ENCODE data around the gene GSG1. TPM values are rescaled to one million over a fixed set of nuclear protein-coding genes. Genes with fewer than 3 reads are reported as not detected.
A peak's percentile ranks its signal among the peaks of the same experiment; 100 is the strongest.

Gene GSG1
- total and polyA plus RNA-seq, 2 experiments from 2014 or later: 0.86 to 2.0 TPM

DNA sequence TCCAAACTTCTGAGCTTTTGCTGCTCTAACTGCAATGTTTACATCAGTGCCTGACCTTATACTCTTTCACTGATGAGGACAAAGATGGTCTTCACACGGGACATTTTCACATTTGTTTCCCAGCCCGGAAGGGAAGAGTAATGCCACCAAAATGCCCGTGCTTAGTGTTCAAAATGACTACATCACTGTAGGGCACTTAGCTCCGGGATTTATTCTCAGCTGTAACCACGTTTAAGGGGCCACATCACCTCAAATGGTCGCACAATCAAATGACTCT lies 2.9 kb downstream of the GSG1 start:
- Histone ChIP-seq H3K4me1 (ENCODE audit: insufficient read depth) (peaks cover 60% of the 10 kb centered on the region), H3K4me2 (ENCODE audit: unreplicated experiment) (peak overlapping the region; percentile 81), H3K36me3 (ENCODE audit: low read depth) (no peaks in the 10 kb centered on the region), H3K79me2 (ENCODE audit: insufficient read depth) (no peaks in the 10 kb centered on the region), H3F3A (ENCODE audit: insufficient read depth) (peaks cover 67% of the 10 kb centered on the region), H3K9me2 (ENCODE audit: insufficient read depth) (no peaks in the 10 kb centered on the region), H3K9ac (peak overlapping the region; percentile 98), H3K27me3 (replicated peaks; ENCODE audit: insufficient read depth) (no peaks in the 10 kb centered on the region), H2AFZ (peak overlapping the region; percentile 25), H3K27ac (peak overlapping the region; percentile 98), H3K9me3 (ENCODE audit: low read depth) (no peaks in the 10 kb centered on the region), H3K4me3 (peak overlapping the region; percentile 59), H4K20me1 (ENCODE audit: insufficient read depth) (no peaks in the 10 kb centered on the region)
- no peak for TF ChIP-seq EZH2 (IDR thresholded peaks at IDR 0.05; ENCODE audit: insufficient read depth, poor library complexity, severe bottlenecking)
- TF ChIP-seq EZH2phosphoT487 (IDR thresholded peaks at IDR 0.05; ENCODE audit: insufficient read depth, low read depth): no peak
- WGBS, 2 experiments (ENCODE audit: low coverage in 1 of 2, low lambda C conversion rate in 2 of 2, missing lambda C conversion rate in 2 of 2): 1 to 3% methylated on average over 6 of the region's 6 CpGs
- in situ Hi-C loops (cut with MboI): no loop called here
- peak; percentile 62 for DNase-seq

DNA sequence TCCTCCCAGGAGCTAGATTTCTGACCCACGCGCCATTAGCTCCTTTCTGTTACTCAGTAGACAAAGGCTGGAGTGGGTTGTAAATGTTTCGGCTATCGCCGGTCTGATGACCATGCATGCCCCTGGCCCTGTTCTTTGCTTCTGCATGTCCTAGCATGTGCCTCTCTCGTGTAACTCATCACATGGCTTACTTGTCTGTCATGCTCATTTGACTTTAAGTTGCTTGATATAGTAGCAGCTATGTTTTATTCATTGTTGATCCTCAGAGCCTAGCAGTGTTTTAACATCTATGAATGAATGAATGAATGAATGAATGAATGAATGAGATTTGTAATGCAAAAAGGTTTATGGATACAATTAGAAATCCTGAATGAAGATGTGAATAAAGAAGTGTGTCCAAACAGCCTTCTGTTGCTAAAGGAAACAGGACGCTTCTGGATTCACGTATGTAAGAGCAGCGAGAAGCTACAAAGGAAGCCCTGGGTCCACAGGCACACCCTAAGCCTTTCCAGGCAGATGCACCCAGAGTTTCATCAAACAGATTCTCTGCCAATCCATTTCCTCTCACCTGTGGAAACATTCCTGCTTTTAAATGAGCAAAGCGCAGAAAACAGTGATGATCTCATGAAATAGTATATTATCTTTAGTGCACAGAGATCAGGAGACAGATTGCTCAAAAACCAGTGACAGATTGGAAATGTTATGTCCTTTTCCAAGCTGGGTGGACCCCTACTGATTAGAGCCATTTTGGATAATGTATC lies 3.4 kb downstream of the GSG1 start:
- H3K79me2 ChIP-seq (ENCODE audit: insufficient read depth): no peaks in the 10 kb centered on the region
- peak overlapping the region; percentile 59 for H3K4me3 ChIP-seq
- H3K36me3 ChIP-seq (ENCODE audit: low read depth): no peaks in the 10 kb centered on the region
- H3K27me3 ChIP-seq (replicated peaks; ENCODE audit: insufficient read depth): no peaks in the 10 kb centered on the region
- in situ Hi-C loops (cut with MboI): loop anchor here (5.0 kb wide), 1 partner anchor 112 kb away; no protein-coding TSS in a partner anchor
- no peaks in the 10 kb centered on the region for H3K9me2 ChIP-seq (ENCODE audit: insufficient read depth)
- TF ChIP-seq EZH2phosphoT487 (IDR thresholded peaks at IDR 0.05; ENCODE audit: insufficient read depth, low read depth) (no peak), EZH2 (IDR thresholded peaks at IDR 0.05; ENCODE audit: insufficient read depth, poor library complexity, severe bottlenecking) (no peak)
- no peaks in the 10 kb centered on the region for H4K20me1 ChIP-seq (ENCODE audit: insufficient read depth)
- 72 to 79% methylated on average over 10 of the region's 10 CpGs for whole genome bisulfite sequencing, 2 experiments (ENCODE audit: low coverage in 1 of 2, low lambda C conversion rate in 2 of 2, missing lambda C conversion rate in 2 of 2)
- H3K4me1 ChIP-seq (ENCODE audit: insufficient read depth): peaks cover 63% of the 10 kb centered on the region
- peak overlapping the region; percentile 81 for H3K4me2 ChIP-seq (ENCODE audit: unreplicated experiment)
- H3K27ac ChIP-seq: peak overlapping the region; percentile 98
- H3K9ac ChIP-seq: peak overlapping the region; percentile 98
- DNase-seq: peak; percentile 19
- no peaks in the 10 kb centered on the region for H3K9me3 ChIP-seq (ENCODE audit: low read depth)
- H2AFZ ChIP-seq: peak overlapping the region; percentile 25; the same call in 1 of the 2 replicates
- H3F3A ChIP-seq (ENCODE audit: insufficient read depth): peaks cover 71% of the 10 kb centered on the region

DNA sequence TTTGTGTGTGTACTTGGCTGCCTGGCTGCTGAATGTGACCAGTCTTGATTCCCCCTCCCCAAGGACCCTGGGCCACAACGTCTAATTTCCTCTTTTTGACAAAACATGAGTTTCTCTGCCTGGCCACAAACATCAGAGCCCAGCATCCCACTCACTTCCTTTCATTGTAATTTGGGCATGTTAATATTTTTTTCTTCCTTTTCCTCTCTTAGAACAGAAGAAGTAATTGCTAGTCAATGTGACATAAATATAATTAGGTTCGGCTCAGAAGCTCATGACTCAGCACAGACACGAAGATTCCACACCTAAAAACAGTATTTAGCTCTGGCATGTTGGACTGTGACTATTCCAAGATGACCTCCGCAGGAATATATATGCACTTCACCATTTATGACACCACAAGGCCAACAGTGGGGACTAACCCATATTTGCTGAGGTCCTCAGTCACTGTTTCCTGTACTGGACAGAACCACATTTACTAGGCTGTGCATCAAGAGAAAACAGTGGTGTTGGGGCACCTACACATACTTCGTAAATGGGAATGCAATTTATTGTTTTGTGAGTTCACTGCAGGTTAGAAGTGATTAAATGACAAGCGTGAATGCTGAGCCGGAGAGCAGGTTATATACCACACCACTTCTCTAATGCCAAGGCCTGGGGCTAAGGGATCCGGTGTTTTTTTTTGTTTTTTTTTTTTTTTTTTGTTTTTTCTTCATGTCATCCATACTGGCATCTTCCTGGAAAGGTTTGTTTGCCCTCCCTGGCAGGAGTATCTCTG lies 4.2 kb downstream of the GSG1 start:
- H3K79me2 ChIP-seq (ENCODE audit: insufficient read depth): no peaks in the 10 kb centered on the region
- H3K4me1 ChIP-seq (ENCODE audit: insufficient read depth): peaks cover 71% of the 10 kb centered on the region
- peak overlapping the region; percentile 43 for H3K4me3 ChIP-seq
- H3K9me2 ChIP-seq (ENCODE audit: insufficient read depth): no peaks in the 10 kb centered on the region
- peak; percentile 73 for DNase-seq
- no peaks in the 10 kb centered on the region for H3K9me3 ChIP-seq (ENCODE audit: low read depth)
- peaks cover 79% of the 10 kb centered on the region for H3F3A ChIP-seq (ENCODE audit: insufficient read depth)
- H3K27ac ChIP-seq: peak overlapping the region; percentile 98
- no peak for TF ChIP-seq EZH2phosphoT487 (IDR thresholded peaks at IDR 0.05; ENCODE audit: insufficient read depth, low read depth)
- TF ChIP-seq EZH2 (IDR thresholded peaks at IDR 0.05; ENCODE audit: insufficient read depth, poor library complexity, severe bottlenecking): no peak
- peak overlapping the region; percentile 98 for H3K9ac ChIP-seq
- no peaks in the 10 kb centered on the region for H4K20me1 ChIP-seq (ENCODE audit: insufficient read depth)
- WGBS, 2 experiments (ENCODE audit: low coverage in 1 of 2, low lambda C conversion rate in 2 of 2, missing lambda C conversion rate in 2 of 2): 29 to 39% methylated on average over 8 of the region's 8 CpGs
- H2AFZ ChIP-seq: no peak overlapping the region
- no peaks in the 10 kb centered on the region for H3K36me3 ChIP-seq (ENCODE audit: low read depth)
- in situ Hi-C loops (cut with MboI): loop anchor here (5.0 kb wide), 1 partner anchor 113 kb away; no protein-coding TSS in a partner anchor
- H3K4me2 ChIP-seq (ENCODE audit: unreplicated experiment): peak overlapping the region; percentile 81
- no peaks in the 10 kb centered on the region for H3K27me3 ChIP-seq (replicated peaks; ENCODE audit: insufficient read depth)

DNA sequence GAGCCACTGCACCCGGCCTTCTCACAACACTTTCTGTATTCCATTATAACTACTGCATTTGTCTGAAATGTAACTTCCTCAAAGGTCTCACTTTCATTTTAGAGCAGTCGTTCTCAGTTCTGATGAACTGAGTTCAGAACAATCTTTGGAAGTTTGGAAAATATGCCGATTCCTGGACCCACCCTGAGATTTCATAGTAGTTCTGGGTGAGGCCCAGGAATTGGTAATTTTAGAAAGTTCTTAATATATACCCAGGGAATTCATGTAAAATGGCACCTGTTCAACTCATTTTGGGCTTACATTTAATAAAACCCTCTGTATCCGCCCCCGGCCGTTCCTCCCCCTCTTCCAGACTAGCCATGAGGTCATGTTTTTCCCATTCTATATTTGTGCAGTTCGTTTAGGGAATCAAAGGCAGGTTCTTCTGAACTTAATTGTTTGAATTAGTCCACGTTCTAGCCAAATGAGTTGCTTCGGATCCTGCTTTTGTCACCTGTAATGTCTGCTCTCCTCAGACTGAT lies 5.9 kb downstream of the GSG1 start:
- no peaks in the 10 kb centered on the region for H3K9me3 ChIP-seq (ENCODE audit: low read depth)
- H3K9ac ChIP-seq: peak overlapping the region; percentile 98
- peak overlapping the region; percentile 98 for H3K27ac ChIP-seq
- peaks cover 76% of the 10 kb centered on the region for H3K4me1 ChIP-seq (ENCODE audit: insufficient read depth)
- peak overlapping the region; percentile 80 for H2AFZ ChIP-seq
- no peaks in the 10 kb centered on the region for H3K9me2 ChIP-seq (ENCODE audit: insufficient read depth)
- in situ Hi-C loops (cut with MboI): loop anchor here (5.0 kb wide), 1 partner anchor 115 kb away; no protein-coding TSS in a partner anchor
- no peaks in the 10 kb centered on the region for H3K79me2 ChIP-seq (ENCODE audit: insufficient read depth)
- H3K4me2 ChIP-seq (ENCODE audit: unreplicated experiment): peak overlapping the region; percentile 99
- H3F3A ChIP-seq (ENCODE audit: insufficient read depth): peaks cover 71% of the 10 kb centered on the region
- WGBS, 2 experiments (ENCODE audit: low coverage in 1 of 2, low lambda C conversion rate in 2 of 2, missing lambda C conversion rate in 2 of 2): 2 to 5% methylated on average over 9 of the region's 9 CpGs
- peak overlapping the region; percentile 73 for H3K4me3 ChIP-seq
- TF ChIP-seq EZH2 (IDR thresholded peaks at IDR 0.05; ENCODE audit: insufficient read depth, poor library complexity, severe bottlenecking): no peak
- TF ChIP-seq EZH2phosphoT487 (IDR thresholded peaks at IDR 0.05; ENCODE audit: insufficient read depth, low read depth): no peak
- H4K20me1 ChIP-seq (ENCODE audit: insufficient read depth): no peaks in the 10 kb centered on the region
- no peaks in the 10 kb centered on the region for H3K36me3 ChIP-seq (ENCODE audit: low read depth)
- no peaks in the 10 kb centered on the region for H3K27me3 ChIP-seq (replicated peaks; ENCODE audit: insufficient read depth)
- peak; percentile 69 for DNase-seq

Data from GM23248 (cell line).